ENCODE measurements around the gene WDR1. TPM values are rescaled to one million over a fixed set of nuclear protein-coding genes. Genes with fewer than 3 reads are reported as not detected.

WDR1 gene
- total and polyA plus RNA-seq, 10 of the 15 experiments (the other 5 are each of a cell fraction or from before 2014, with no cell fraction given), result 28.5 to 397 (median 290) TPM

- ChIA-PET RAD21 (ENCODE audit: unreplicated experiment) (no interaction called here), POLR2A (interaction anchor here (3.8 kb wide), 1 partner anchor 12 kb away, joined by 18 read pairs; the partner anchor contains the start of gene WDR1), CTCF (interaction anchor here (1.1 to 1.5 kb wide), 2 partner anchors 9 to 15 kb away, joined by 3 to 4 read pairs; no protein-coding TSS in a partner anchor), SMC1A (ENCODE audit: uncharacterized antibody, unreplicated experiment) (no interaction called here)
- Histone ChIP-seq H3K9me3 (replicated peaks; ENCODE audit: control insufficient read depth, insufficient read depth, low read length) (no peaks in the 10 kb centered on the region), H3K27me3 (replicated peaks in 1 of 2; ENCODE audit: control insufficient read depth in 2 of 2, insufficient read depth in 2 of 2, low read length in 1 of 2) (no peaks in the 10 kb centered on the region), H3K4me3 (no peak overlapping the region), H4K20me1 (ENCODE audit: control insufficient read depth, insufficient read depth) (peaks cover 26% of the 10 kb centered on the region), H2AFZ (ENCODE audit: control insufficient read depth, low read depth, low read length) (no peak overlapping the region), H3K9ac (ENCODE audit: control insufficient read depth, insufficient read depth, low read length) (no peak overlapping the region), H3K79me2 (ENCODE audit: control insufficient read depth, insufficient read depth, low read length) (peaks cover 74% of the 10 kb centered on the region), H3K4me1 (ENCODE audit: control insufficient read depth, insufficient read depth, low read length) (peaks cover 9% of the 10 kb centered on the region; the same call in 1 of the 2 replicates), H3K27ac (ENCODE audit: control insufficient read depth, insufficient read depth) (no peak overlapping the region), H3K4me2 (ENCODE audit: control insufficient read depth, insufficient read depth) (no peak overlapping the region; the same call in 1 of the 2 replicates), H3K36me3 (ENCODE audit: control insufficient read depth in 2 of 2, insufficient read depth in 2 of 2, low read length in 1 of 2) (peaks cover 38 to 55% of the 10 kb centered on the region in 2 experiments)
- DNase-seq (ENCODE audit: low read depth, low spot score) (no peak), ATAC-seq (no peak), FAIRE-seq (no peak)
- no TSS peak for BruUV-seq (replicated peaks)
- TF ChIP-seq PAX5 (IDR thresholded peaks at IDR 0.05; ENCODE audit: borderline replicate concordance, low read depth, low read length) (no peak), TARDBP (IDR thresholded peaks at IDR 0.05; ENCODE audit: borderline replicate concordance) (no peak), SIX5 (IDR thresholded peaks at IDR 0.05; ENCODE audit: low read depth, low read length, severe bottlenecking) (no peak), KDM1A (IDR thresholded peaks at IDR 0.05; ENCODE audit: borderline replicate concordance) (no peak), CREB1 (IDR thresholded peaks at IDR 0.05; ENCODE audit: low read depth) (no peak)
- in situ Hi-C loops (cut with MboI), result no loop called here
- intact Hi-C loops (cut with micrococcal nuclease; ENCODE audit: unreplicated experiment), result no loop called here
- 66% methylated on average over 4 of the region's 4 CpGs for WGBS (ENCODE audit: insufficient coverage, insufficient replicate concordance, low lambda C conversion rate, missing lambda C conversion rate)
Measured at GRCh38 chr4:10105421-10105820, 11.2 kb downstream of the WDR1 start.

- DNase-seq (ENCODE audit: low read depth, low spot score) (no peak), FAIRE-seq (no peak), ATAC-seq (no peak)
- Histone ChIP-seq H3K9ac (ENCODE audit: control insufficient read depth, insufficient read depth, low read length) (no peak overlapping the region), H3K9me3 (replicated peaks; ENCODE audit: control insufficient read depth, insufficient read depth, low read length) (no peaks in the 10 kb centered on the region), H3K4me2 (ENCODE audit: control insufficient read depth, insufficient read depth) (no peak overlapping the region; the same call in 1 of the 2 replicates), H2AFZ (ENCODE audit: control insufficient read depth, low read depth, low read length) (no peak overlapping the region), H3K27me3 (replicated peaks in 1 of 2; ENCODE audit: control insufficient read depth in 2 of 2, insufficient read depth in 2 of 2, low read length in 1 of 2) (no peaks in the 10 kb centered on the region), H3K36me3 (ENCODE audit: control insufficient read depth in 2 of 2, insufficient read depth in 2 of 2, low read length in 1 of 2) (peaks cover 40 to 55% of the 10 kb centered on the region in 2 experiments), H3K79me2 (ENCODE audit: control insufficient read depth, insufficient read depth, low read length) (peaks cover 71% of the 10 kb centered on the region), H4K20me1 (ENCODE audit: control insufficient read depth, insufficient read depth) (peaks cover 24% of the 10 kb centered on the region), H3K4me1 (ENCODE audit: control insufficient read depth, insufficient read depth, low read length) (peaks cover 5% of the 10 kb centered on the region; the same call in 1 of the 2 replicates), H3K4me3 (no peak overlapping the region), H3K27ac (ENCODE audit: control insufficient read depth, insufficient read depth) (no peak overlapping the region)
- intact Hi-C loops (cut with micrococcal nuclease; ENCODE audit: unreplicated experiment), result no loop called here
- POLR2A ChIA-PET, result interaction anchor here (0.8 to 3.8 kb wide), 2 partner anchors 13 to 15 kb away, joined by 3 to 18 read pairs; partner anchors contain the start of gene WDR1
- CTCF ChIA-PET, result interaction anchor here (1.5 kb wide), 1 partner anchor 15 kb away, joined by 4 read pairs; no protein-coding TSS in a partner anchor
- WGBS (ENCODE audit: insufficient coverage, insufficient replicate concordance, low lambda C conversion rate, missing lambda C conversion rate), result 65% methylated on average over 6 of the region's 6 CpGs
- SMC1A ChIA-PET (ENCODE audit: uncharacterized antibody, unreplicated experiment), result interaction anchor here (0.9 kb wide), 1 partner anchor 13 kb away, joined by 3 read pairs; no protein-coding TSS in a partner anchor
- in situ Hi-C loops (cut with MboI), result no loop called here
- no TSS peak for BruUV-seq (replicated peaks)
- RAD21 ChIA-PET (ENCODE audit: unreplicated experiment), result no interaction called here
- TF ChIP-seq ZBTB33 (IDR thresholded peaks at IDR 0.05), result no peak
- TF ChIP-seq CBFB (IDR thresholded peaks at IDR 0.05; ENCODE audit: low read depth), result no peak
- TF ChIP-seq GATAD2B (conservative IDR thresholded peaks at IDR 0.05; ENCODE audit: low read depth), result no peak
- TF ChIP-seq TCF3 (IDR thresholded peaks at IDR 0.05; ENCODE audit: borderline replicate concordance, insufficient read depth, low read depth, low read length), result no peak
- no peak for TF ChIP-seq ATF3 (IDR thresholded peaks at IDR 0.05; ENCODE audit: borderline replicate concordance, extremely low read depth, low read depth, low read length)
- TF ChIP-seq IKZF2 (IDR thresholded peaks at IDR 0.05), result no peak
- no peak for TF ChIP-seq ZNF687 (IDR thresholded peaks at IDR 0.05)
Measured at GRCh38 chr4:10104991-10105276, 11.7 kb downstream of the WDR1 start.

All from GM12878 (cell line).